Stimulated activated CD4-positive, alpha-beta T cell treated with anti-CD3 and anti-CD28 coated beads, TNF-alpha, amount 100 ng/mL, for 4 hours (primary cell): Measurements from ENCODE around the gene HPCAL1.

Source experiments
- DNase-seq, 3 experiments: peaks; one replicate each; pipeline ENCODE4 v3.0.0-alpha.2; 2020; ENCODE audit warnings: low read depth in 3 of 3

The HPCAL1 gene

GRCh38 chr2:10335046-10335840 lies 32.5 kb downstream of the HPCAL1 start:
- DNase-seq = no peak

- DNase-seq = no peak
Observed at GRCh38 chr2:10336283-10336682, 33.6 kb downstream of the HPCAL1 start.

- no peak for DNase-seq
Observed at GRCh38 chr2:10337449-10338269, 35.0 kb downstream of the HPCAL1 start.

GRCh38 chr2:10338270-10339188 lies 35.8 kb downstream of the HPCAL1 start:
- DNase-seq = no peak

GRCh38 chr2:10339647-10340592 lies 37.2 kb downstream of the HPCAL1 start:
- DNase-seq = no peak

- no peak for DNase-seq
Observed at GRCh38 chr2:10340593-10340975, 37.9 kb downstream of the HPCAL1 start.

- no peak for DNase-seq
Observed at GRCh38 chr2:10341193-10341592, 38.5 kb downstream of the HPCAL1 start.

GRCh38 chr2:10342245-10342951 lies 39.7 kb downstream of the HPCAL1 start:
- no peak for DNase-seq

- DNase-seq = no peak
Observed at GRCh38 chr2:10343191-10343590, 40.5 kb downstream of the HPCAL1 start.

- DNase-seq = no peak
Observed at GRCh38 chr2:10343658-10344057, 41.0 kb downstream of the HPCAL1 start.

GRCh38 chr2:10344105-10345066 lies 41.7 kb downstream of the HPCAL1 start:
- DNase-seq = no peak

- DNase-seq = no peak
Observed at GRCh38 chr2:10345126-10345525, 42.4 kb downstream of the HPCAL1 start.

- DNase-seq = no peak
Observed at GRCh38 chr2:10345813-10346212, 43.1 kb downstream of the HPCAL1 start.

- DNase-seq = no peak
Observed at GRCh38 chr2:10346929-10347561, 44.3 kb downstream of the HPCAL1 start.

- DNase-seq = no peak
Observed at GRCh38 chr2:10347562-10347948, 44.9 kb downstream of the HPCAL1 start.

GRCh38 chr2:10348891-10349290 lies 46.2 kb downstream of the HPCAL1 start:
- no peak for DNase-seq

- no peak for DNase-seq
Observed at GRCh38 chr2:10350761-10351160, 48.1 kb downstream of the HPCAL1 start.

GRCh38 chr2:10352361-10352760 lies 49.7 kb downstream of the HPCAL1 start:
- DNase-seq = no peak

- no peak for DNase-seq
Observed at GRCh38 chr2:10352972-10353371, 50.3 kb downstream of the HPCAL1 start.
